Endothelial cell of umbilical vein (primary cell): ENCODE results near the gene STK16.

ENCODE experiments used
- JUN ChIP-seq: IDR thresholded peaks from 2 replicates; pipeline ENCODE4 v1.6.1; 2011; ENCODE audit warnings: borderline replicate concordance, low read depth; ENCODE audit not compliant: insufficient read length, insufficient read depth
- POLR2A ChIP-seq: IDR thresholded peaks from 2 replicates; pipeline ENCODE4 v1.6.1; 2012; ENCODE audit warnings: low read depth, mild to moderate bottlenecking, control low read depth, low read length
- POLR2AphosphoS5 ChIP-seq: IDR thresholded peaks from 2 replicates; pipeline ENCODE4 v1.6.1; 2012; ENCODE audit warnings: low read depth, mild to moderate bottlenecking, control low read depth, low read length, moderate library complexity; ENCODE audit not compliant: insufficient read depth
- TF ChIP-seq, protein P1 (sequence below), 2 donors: IDR thresholded peaks; 1 replicate in 1 of 2; 2 replicates in 1 of 2; pipeline ENCODE4 v1.5.1; 2011; ENCODE audit warnings: low read length in 2 of 2, mild to moderate bottlenecking in 2 of 2, moderate library complexity in 2 of 2, control low read depth in 1 of 2, inconsistent platforms in 1 of 2, low read depth in 1 of 2; ENCODE audit not compliant: insufficient read depth in 1 of 2; ENCODE audit errors: extremely low read depth in 1 of 2
- TF ChIP-seq, protein P2 (sequence below): IDR thresholded peaks from 2 replicates; pipeline ENCODE4 v1.6.1; 2011; ENCODE audit not compliant: insufficient read depth, insufficient read length

DNA sequence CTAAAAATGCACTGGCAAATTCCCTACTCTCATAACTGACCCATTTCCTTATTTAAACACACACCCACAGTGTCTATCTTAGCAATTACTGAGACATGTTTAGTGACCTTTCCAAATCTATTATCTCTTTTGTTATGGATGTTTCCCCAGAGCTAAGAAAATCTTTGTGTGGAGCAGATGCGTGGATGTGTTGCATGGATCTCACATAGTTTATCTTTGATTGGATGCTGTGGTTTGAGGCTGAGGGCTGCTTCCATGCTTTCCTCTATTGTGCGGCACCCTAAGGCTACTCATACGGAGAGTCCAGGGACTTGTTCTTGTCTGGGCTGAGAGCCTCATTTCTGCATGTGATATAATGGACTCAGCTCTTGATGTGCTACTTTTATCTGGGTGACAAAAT lies 10.9 kb upstream of the STK16 start:
- TF ChIP-seq, protein P1, sequence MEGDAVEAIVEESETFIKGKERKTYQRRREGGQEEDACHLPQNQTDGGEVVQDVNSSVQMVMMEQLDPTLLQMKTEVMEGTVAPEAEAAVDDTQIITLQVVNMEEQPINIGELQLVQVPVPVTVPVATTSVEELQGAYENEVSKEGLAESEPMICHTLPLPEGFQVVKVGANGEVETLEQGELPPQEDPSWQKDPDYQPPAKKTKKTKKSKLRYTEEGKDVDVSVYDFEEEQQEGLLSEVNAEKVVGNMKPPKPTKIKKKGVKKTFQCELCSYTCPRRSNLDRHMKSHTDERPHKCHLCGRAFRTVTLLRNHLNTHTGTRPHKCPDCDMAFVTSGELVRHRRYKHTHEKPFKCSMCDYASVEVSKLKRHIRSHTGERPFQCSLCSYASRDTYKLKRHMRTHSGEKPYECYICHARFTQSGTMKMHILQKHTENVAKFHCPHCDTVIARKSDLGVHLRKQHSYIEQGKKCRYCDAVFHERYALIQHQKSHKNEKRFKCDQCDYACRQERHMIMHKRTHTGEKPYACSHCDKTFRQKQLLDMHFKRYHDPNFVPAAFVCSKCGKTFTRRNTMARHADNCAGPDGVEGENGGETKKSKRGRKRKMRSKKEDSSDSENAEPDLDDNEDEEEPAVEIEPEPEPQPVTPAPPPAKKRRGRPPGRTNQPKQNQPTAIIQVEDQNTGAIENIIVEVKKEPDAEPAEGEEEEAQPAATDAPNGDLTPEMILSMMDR (IDR thresholded peaks at IDR 0.05; ENCODE audit: extremely low read depth in 1 of 2, insufficient read depth in 1 of 2, low read depth in 1 of 2, low read length in 2 of 2) = no peak
- TF ChIP-seq POLR2AphosphoS5 (no peak), POLR2A (no peak), JUN (no peak)
- TF ChIP-seq, protein P2, sequence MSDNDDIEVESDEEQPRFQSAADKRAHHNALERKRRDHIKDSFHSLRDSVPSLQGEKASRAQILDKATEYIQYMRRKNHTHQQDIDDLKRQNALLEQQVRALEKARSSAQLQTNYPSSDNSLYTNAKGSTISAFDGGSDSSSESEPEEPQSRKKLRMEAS = no peak
